K562 (cell line): Measurements from ENCODE around the gene KCNK4. TPM values are rescaled to one million over a fixed set of nuclear protein-coding genes. Genes with fewer than 3 reads are reported as not detected.
A peak's percentile ranks its signal among the peaks of the same experiment; 100 is the strongest.

ENCODE experiments used
- CTBP1 ChIP-seq: fragments of 450-650 bp; IDR thresholded peaks from 2 replicates; pipeline ENCODE4 v1.6.1; 2016; ENCODE audit warnings: borderline replicate concordance
- HNRNPK ChIP-seq: fragments of 200-400 bp; formaldehyde crosslinking; IDR thresholded peaks from one replicate; pipeline ENCODE4 v1.6.1; 2018; ENCODE audit warnings: mild to moderate bottlenecking, low read depth, low read length; ENCODE audit not compliant: poor library complexity, severe bottlenecking
- MTA1 ChIP-seq: fragments of 450-650 bp; IDR thresholded peaks from 2 replicates; pipeline ENCODE4 v1.6.1; 2017; ENCODE audit warnings: borderline replicate concordance
- NBN ChIP-seq: fragments of 450-650 bp; IDR thresholded peaks from 2 replicates; pipeline ENCODE4 v1.6.1; 2016; ENCODE audit warnings: low read depth, mild to moderate bottlenecking
- NR2F6 ChIP-seq: fragments of 450-650 bp; formaldehyde crosslinking; IDR thresholded peaks from 2 replicates; pipeline ENCODE4 v1.4.0; 2020; ENCODE audit warnings: mild to moderate bottlenecking
- RNF2 ChIP-seq: sonication (generic); IDR thresholded peaks from 2 replicates; pipeline ENCODE4 v1.6.1; 2016
- TEAD1 ChIP-seq, 2 experiments: fragments of 450-650 bp in 1 of 2; sonication (generic) in 1 of 2; formaldehyde crosslinking; IDR thresholded peaks; 2 replicates each; pipeline versions ENCODE4 v1.4.0 to v1.8.0; 2020 to 2022; ENCODE audit warnings: mild to moderate bottlenecking in 2 of 2, missing genetic modification reagents in 1 of 2
- ZFPM2 ChIP-seq: fragments of 250-450 bp; sonication (Bioruptor Pico); IDR thresholded peaks from 2 replicates; pipeline ENCODE4 v1.5.1; 2022; ENCODE audit warnings: mild to moderate bottlenecking
- ZNF175 ChIP-seq: fragments of 200-800 bp; sonication (Bioruptor generic); IDR thresholded peaks from 2 replicates; pipeline ENCODE4 v1.6.1; 2016; ENCODE audit warnings: low read depth, mild to moderate bottlenecking, missing genetic modification characterization, missing compliant biosample characterization
- ZNF23 ChIP-seq: fragments of 250-450 bp; sonication (Bioruptor Pico); IDR thresholded peaks from 2 replicates; pipeline ENCODE4 v1.4.0; 2020; ENCODE audit warnings: mild to moderate bottlenecking
- ZNF584 ChIP-seq: fragments of 200-800 bp; sonication (Bioruptor generic); IDR thresholded peaks from 2 replicates; pipeline ENCODE4 v1.6.1; 2016; ENCODE audit warnings: low read depth, mild to moderate bottlenecking, missing genetic modification characterization, missing compliant biosample characterization
- polyA plus RNA-seq, 8 experiments: library from polyadenylated mRNA; depleted of rRNA in 4 of 8; stranded (reverse) in 5 of 8; unstranded in 3 of 8; fragments of >200 nt; fragmentation: Nextera tagmentation in 2 of 8; fragmentation: Illumina TruSeq in 1 of 8; extraction: Ambion mirVana in 2 of 8; extraction: Trizol in 1 of 8; gene quantifications; 2 replicates each; pipeline versions ENCODE4 v1.2.1 to v1.2.3, GENCODE V29; 2011 to 2014; ENCODE audit warnings: inconsistent platforms in 1 of 8, missing spikeins in 1 of 8
- total RNA-seq, 7 experiments: library from RNA; depleted of rRNA in 6 of 7; stranded (reverse); fragments of >200 nt in 6 of 7; fragmentation: Illumina TruSeq in 2 of 7; extraction: Trizol in 2 of 7; gene quantifications; 2 replicates each; pipeline versions ENCODE4 v1.2.1 to v1.2.3, GENCODE V29; 2011 to 2021; ENCODE audit warnings: low replicate concordance in 1 of 7
- TF ChIP-seq, protein P1 (sequence below): fragments of 450-650 bp; IDR thresholded peaks from 2 replicates; pipeline ENCODE4 v1.6.1; 2016; ENCODE audit warnings: missing biosample characterization, missing genetic modification characterization
- TF ChIP-seq, protein P2 (sequence below): fragments of 250-450 bp; sonication (Bioruptor Pico); IDR thresholded peaks from 2 replicates; pipeline ENCODE4 v1.8.0; 2021; ENCODE audit warnings: mild to moderate bottlenecking, moderate library complexity
- TF ChIP-seq, protein P3 (sequence below): fragments of 450-650 bp; formaldehyde crosslinking; IDR thresholded peaks from 2 replicates; pipeline ENCODE4 v1.4.0; 2020; ENCODE audit warnings: mild to moderate bottlenecking, moderate library complexity
- TF ChIP-seq, protein P4 (sequence below): fragments of 450-650 bp; formaldehyde crosslinking; IDR thresholded peaks from 2 replicates; pipeline ENCODE4 v1.4.0; 2022; ENCODE audit warnings: missing genetic modification characterization
- TF ChIP-seq, protein P5 (sequence below): sonication (generic); formaldehyde crosslinking; IDR thresholded peaks from 2 replicates; pipeline ENCODE4 v1.8.1; 2023; ENCODE audit warnings: mild to moderate bottlenecking, missing genetic modification reagents, moderate library complexity

Gene KCNK4
- total and polyA plus RNA-seq, 9 of the 15 experiments (the other 6 are each of a cell fraction or from before 2014, with no cell fraction given) = not detected

DNA sequence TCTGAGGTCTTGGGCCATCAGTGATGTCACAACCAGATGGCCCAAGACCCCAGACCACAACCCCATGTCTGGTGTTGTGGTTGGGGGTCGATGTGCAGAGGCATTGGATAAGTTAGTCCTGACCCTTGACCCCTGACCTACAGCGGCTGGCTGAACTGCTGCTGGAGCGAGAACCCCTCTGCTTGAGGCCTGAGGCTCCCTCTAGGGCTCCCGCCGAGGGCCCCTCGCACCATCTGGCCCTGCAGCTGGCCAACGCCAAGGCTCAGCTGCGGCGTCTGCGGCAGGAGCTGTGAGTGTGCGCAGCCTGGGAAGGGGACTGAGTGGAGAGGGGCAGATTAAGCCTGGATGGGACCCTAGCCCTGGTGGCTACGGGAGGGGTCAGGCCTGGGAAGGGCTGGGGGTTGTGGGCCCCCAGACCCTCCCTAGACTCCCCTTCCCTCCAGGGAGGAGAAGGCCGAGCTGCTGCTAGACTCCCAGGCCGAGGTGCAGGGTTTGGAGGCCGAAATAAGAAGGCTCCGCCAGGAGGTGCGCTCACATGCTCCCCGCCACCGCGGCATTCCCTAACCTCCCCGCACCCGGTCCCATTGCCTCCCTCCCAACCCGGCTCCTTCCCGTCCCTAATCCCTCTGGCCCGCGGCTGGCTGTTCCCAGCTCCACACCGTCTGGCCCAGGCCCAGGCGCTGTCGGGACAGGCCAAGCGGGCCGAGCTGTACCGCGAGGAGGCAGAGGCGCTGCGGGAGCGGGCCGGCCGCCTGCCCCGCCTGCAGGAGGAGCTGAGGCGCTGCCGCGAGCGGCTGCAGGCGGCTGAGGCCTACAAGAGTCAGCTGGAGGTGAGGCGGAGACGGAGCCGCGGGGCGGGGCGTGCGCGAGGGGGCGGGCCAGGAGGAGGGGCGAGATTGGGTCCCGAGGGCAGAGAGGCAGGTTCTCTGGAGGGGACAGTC, 51.0 kb downstream of the KCNK4 start (continued):
- TF ChIP-seq, protein P1, sequence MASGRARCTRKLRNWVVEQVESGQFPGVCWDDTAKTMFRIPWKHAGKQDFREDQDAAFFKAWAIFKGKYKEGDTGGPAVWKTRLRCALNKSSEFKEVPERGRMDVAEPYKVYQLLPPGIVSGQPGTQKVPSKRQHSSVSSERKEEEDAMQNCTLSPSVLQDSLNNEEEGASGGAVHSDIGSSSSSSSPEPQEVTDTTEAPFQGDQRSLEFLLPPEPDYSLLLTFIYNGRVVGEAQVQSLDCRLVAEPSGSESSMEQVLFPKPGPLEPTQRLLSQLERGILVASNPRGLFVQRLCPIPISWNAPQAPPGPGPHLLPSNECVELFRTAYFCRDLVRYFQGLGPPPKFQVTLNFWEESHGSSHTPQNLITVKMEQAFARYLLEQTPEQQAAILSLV (tag) = no peak
- peak; percentile 87 for TF ChIP-seq HNRNPK
- peak; percentile 87 for TF ChIP-seq CTBP1
- TF ChIP-seq, protein P2, sequence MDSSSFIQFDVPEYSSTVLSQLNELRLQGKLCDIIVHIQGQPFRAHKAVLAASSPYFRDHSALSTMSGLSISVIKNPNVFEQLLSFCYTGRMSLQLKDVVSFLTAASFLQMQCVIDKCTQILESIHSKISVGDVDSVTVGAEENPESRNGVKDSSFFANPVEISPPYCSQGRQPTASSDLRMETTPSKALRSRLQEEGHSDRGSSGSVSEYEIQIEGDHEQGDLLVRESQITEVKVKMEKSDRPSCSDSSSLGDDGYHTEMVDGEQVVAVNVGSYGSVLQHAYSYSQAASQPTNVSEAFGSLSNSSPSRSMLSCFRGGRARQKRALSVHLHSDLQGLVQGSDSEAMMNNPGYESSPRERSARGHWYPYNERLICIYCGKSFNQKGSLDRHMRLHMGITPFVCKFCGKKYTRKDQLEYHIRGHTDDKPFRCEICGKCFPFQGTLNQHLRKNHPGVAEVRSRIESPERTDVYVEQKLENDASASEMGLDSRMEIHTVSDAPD (CRISPR knock-in tag) = 0 out of 2 replicates have a peak, but pooled peaks have one; percentile 48
- TF ChIP-seq, protein P3, sequence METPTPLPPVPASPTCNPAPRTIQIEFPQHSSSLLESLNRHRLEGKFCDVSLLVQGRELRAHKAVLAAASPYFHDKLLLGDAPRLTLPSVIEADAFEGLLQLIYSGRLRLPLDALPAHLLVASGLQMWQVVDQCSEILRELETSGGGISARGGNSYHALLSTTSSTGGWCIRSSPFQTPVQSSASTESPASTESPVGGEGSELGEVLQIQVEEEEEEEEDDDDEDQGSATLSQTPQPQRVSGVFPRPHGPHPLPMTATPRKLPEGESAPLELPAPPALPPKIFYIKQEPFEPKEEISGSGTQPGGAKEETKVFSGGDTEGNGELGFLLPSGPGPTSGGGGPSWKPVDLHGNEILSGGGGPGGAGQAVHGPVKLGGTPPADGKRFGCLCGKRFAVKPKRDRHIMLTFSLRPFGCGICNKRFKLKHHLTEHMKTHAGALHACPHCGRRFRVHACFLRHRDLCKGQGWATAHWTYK (CRISPR knock-in tag) = peak; percentile 85
- no peak for TF ChIP-seq ZNF23 (CRISPR knock-in tag)
- TF ChIP-seq TEAD1 (CRISPR knock-in tag; IDR thresholded peaks at IDR 0.05) = 0 out of 4 replicates have a peak, but pooled peaks of 1 of the 2 experiments have one; percentile 46
- TF ChIP-seq, protein P4, sequence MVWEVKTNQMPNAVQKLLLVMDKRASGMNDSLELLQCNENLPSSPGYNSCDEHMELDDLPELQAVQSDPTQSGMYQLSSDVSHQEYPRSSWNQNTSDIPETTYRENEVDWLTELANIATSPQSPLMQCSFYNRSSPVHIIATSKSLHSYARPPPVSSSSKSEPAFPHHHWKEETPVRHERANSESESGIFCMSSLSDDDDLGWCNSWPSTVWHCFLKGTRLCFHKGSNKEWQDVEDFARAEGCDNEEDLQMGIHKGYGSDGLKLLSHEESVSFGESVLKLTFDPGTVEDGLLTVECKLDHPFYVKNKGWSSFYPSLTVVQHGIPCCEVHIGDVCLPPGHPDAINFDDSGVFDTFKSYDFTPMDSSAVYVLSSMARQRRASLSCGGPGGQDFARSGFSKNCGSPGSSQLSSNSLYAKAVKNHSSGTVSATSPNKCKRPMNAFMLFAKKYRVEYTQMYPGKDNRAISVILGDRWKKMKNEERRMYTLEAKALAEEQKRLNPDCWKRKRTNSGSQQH (CRISPR knock-in tag) = no peak
- TF ChIP-seq NR2F6 = no peak
- TF ChIP-seq ZFPM2 (CRISPR knock-in tag) = peak; percentile 65; the same call in 1 of the 2 replicates
- TF ChIP-seq MTA1 = no peak
- no peak for TF ChIP-seq ZNF584
- 0 out of 2 replicates have a peak, but pooled peaks have one; percentile 30 for TF ChIP-seq ZNF175 (CRISPR knock-in tag)
- 0 out of 2 replicates have a peak, but pooled peaks have one; percentile 49 for TF ChIP-seq NBN
- TF ChIP-seq, protein P5, sequence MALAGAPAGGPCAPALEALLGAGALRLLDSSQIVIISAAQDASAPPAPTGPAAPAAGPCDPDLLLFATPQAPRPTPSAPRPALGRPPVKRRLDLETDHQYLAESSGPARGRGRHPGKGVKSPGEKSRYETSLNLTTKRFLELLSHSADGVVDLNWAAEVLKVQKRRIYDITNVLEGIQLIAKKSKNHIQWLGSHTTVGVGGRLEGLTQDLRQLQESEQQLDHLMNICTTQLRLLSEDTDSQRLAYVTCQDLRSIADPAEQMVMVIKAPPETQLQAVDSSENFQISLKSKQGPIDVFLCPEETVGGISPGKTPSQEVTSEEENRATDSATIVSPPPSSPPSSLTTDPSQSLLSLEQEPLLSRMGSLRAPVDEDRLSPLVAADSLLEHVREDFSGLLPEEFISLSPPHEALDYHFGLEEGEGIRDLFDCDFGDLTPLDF (CRISPR knock-in tag) = no peak
- peak; percentile 34; the same call in 1 of the 2 replicates for TF ChIP-seq RNF2
